GM12801 (cell line): Measurements from ENCODE around the gene ACBD3.

Source experiments
- TF ChIP-seq, protein P1 (sequence below): IDR thresholded peaks from one replicate; pipeline ENCODE4 v1.5.1; 2011; ENCODE audit warnings: control low read depth; ENCODE audit not compliant: insufficient read length; ENCODE audit errors: extremely low read depth

Gene ACBD3

DNA sequence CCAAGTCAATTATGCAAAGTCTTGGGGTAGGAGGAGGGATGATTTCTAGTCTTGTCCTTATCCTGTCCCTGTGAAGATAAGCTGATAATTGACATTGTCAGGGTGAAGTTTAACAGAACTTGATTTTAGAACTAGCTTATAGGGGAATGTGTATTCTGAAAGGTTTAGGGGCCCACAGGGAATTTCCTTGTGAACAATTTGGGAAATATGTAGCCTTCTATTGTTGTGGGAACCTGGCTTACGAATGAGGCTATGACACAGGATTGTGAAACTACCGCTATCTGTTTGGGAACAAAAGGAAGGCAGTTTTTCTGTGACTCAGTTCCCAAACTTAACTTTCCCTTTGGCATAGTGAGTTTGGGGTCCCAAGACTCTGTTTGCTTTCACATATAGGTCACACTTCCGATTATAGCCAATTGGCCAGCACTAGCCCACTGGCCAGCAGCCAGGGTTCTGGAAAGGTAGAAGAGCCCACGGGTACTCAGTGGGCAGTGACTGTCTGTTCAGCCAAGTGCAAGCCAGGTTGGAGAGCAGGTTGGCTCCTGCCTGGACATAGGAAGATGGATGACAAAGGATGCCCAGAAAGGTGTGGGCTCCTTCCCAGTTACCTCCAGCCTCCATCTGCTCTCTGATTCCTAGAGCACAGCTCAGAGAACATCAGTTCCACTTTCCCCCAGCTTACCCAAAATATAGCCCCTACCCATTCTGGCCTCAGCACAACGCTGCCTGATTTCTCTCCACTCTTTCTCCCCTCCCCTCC, 88.5 kb downstream of the ACBD3 start:
- TF ChIP-seq, protein P1, sequence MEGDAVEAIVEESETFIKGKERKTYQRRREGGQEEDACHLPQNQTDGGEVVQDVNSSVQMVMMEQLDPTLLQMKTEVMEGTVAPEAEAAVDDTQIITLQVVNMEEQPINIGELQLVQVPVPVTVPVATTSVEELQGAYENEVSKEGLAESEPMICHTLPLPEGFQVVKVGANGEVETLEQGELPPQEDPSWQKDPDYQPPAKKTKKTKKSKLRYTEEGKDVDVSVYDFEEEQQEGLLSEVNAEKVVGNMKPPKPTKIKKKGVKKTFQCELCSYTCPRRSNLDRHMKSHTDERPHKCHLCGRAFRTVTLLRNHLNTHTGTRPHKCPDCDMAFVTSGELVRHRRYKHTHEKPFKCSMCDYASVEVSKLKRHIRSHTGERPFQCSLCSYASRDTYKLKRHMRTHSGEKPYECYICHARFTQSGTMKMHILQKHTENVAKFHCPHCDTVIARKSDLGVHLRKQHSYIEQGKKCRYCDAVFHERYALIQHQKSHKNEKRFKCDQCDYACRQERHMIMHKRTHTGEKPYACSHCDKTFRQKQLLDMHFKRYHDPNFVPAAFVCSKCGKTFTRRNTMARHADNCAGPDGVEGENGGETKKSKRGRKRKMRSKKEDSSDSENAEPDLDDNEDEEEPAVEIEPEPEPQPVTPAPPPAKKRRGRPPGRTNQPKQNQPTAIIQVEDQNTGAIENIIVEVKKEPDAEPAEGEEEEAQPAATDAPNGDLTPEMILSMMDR = no peak

DNA sequence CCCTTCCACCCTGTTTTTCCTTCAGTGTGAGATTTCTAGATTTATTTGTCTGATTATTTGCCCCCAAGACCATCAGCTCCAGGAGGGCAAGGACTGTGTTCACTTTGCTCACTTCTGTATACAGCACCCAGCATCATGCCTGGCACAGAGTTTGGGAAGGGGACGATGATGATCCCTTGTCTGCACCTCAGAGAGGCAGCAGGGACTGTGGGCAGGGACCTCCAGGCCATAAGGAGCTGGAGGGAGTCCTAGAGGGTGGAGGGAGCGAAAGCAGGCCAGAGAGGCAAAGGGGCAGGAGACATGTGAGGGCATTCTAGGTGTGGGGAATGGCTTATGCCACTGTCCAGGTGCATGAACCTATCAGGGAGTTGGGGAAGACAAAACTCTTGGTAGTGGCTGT, 91.3 kb downstream of the ACBD3 start:
- TF ChIP-seq, protein P1 = no peak
